BLaER1 treated with 17β-estradiol and CSF1 and Interleukin-3, amounts not matched to agents 10 nM and 100 nM (cell line): Measurements from ENCODE around the gene AMPD3.

Experiments used
- H3K27ac ChIP-seq, 11 experiments: shearing (Covaris generic); formaldehyde crosslinking; 2 replicates each; pipeline ENCODE4 v1.8.1; 2022
- H3K27me3 ChIP-seq, 11 experiments: shearing (Covaris generic); formaldehyde crosslinking; 2 replicates each; pipeline ENCODE4 v1.8.1; 2022
- H3K36me3 ChIP-seq, 11 experiments: shearing (Covaris generic); formaldehyde crosslinking; 2 replicates each; pipeline ENCODE4 v1.8.1; 2022
- H3K4me1 ChIP-seq, 10 experiments: shearing (Covaris generic); formaldehyde crosslinking; 2 replicates each; pipeline ENCODE4 v1.8.1; 2022
- H3K4me2 ChIP-seq, 11 experiments: shearing (Covaris generic); formaldehyde crosslinking; 2 replicates each; pipeline ENCODE4 v1.8.1; 2022
- H3K4me3 ChIP-seq, 10 experiments: shearing (Covaris generic); formaldehyde crosslinking; 2 replicates each; pipeline ENCODE4 v1.8.1; 2022
- H3K9ac ChIP-seq, 11 experiments: shearing (Covaris generic); formaldehyde crosslinking; 2 replicates each; pipeline ENCODE4 v1.8.1; 2022
- H3K9me3 ChIP-seq, 11 experiments: shearing (Covaris generic); formaldehyde crosslinking; replicated peaks in 1 of 11; 2 replicates each; pipeline ENCODE4 v1.8.1; 2022
- H4K20me1 ChIP-seq, 11 experiments: shearing (Covaris generic); formaldehyde crosslinking; 2 replicates each; pipeline ENCODE4 v1.8.1; 2022
- Cebpa-rat ChIP-seq, 11 experiments: shearing (Covaris generic); IDR thresholded peaks; 2 replicates each; pipeline ENCODE4 v1.8.1; 2022

Gene AMPD3

GRCh38 chr11:10478066-10478465, 23.0 kb downstream of the AMPD3 start:
- H4K20me1 ChIP-seq = peaks cover 0 to 100% (median 36%) of the 10 kb centered on the region in 11 experiments; a peak in 14 of 22 replicates
- no peak overlapping the region for H3K27ac ChIP-seq
- peaks cover 0 to 12% (median 0%) of the 10 kb centered on the region in 10 experiments; a peak in 3 of 20 replicates for H3K4me1 ChIP-seq
- no peak overlapping the region for H3K9ac ChIP-seq
- no peak overlapping the region for H3K4me3 ChIP-seq
- no peak for TF ChIP-seq Cebpa-rat (IDR thresholded peaks at IDR 0.05)
- no peaks in the 10 kb centered on the region for H3K9me3 ChIP-seq
- no peaks in the 10 kb centered on the region for H3K27me3 ChIP-seq
- H3K36me3 ChIP-seq = peaks cover 51 to 100% (median 96%) of the 10 kb centered on the region in 11 experiments
- H3K4me2 ChIP-seq = no peak overlapping the region

- TF ChIP-seq Cebpa-rat (IDR thresholded peaks at IDR 0.05) = no peak
- Histone ChIP-seq H3K27ac (no peak overlapping the region), H3K9me3 (no peaks in the 10 kb centered on the region), H3K36me3 (peaks cover 51 to 100% (median 96%) of the 10 kb centered on the region in 11 experiments), H3K4me3 (no peak overlapping the region), H3K4me2 (no peak overlapping the region), H3K9ac (no peak overlapping the region), H3K27me3 (no peaks in the 10 kb centered on the region), H3K4me1 (peaks cover 0 to 12% (median 0%) of the 10 kb centered on the region in 10 experiments; a peak in 3 of 20 replicates), H4K20me1 (peaks cover 0 to 100% (median 32%) of the 10 kb centered on the region in 11 experiments; a peak in 14 of 22 replicates)
Observed at GRCh38 chr11:10478574-10479550, 23.8 kb downstream of the AMPD3 start.

- TF ChIP-seq Cebpa-rat (IDR thresholded peaks at IDR 0.05) = no peak
- Histone ChIP-seq H4K20me1 (peaks cover 0 to 100% (median 25%) of the 10 kb centered on the region in 11 experiments; a peak in 13 of 22 replicates), H3K9ac (no peak overlapping the region), H3K4me3 (no peak overlapping the region), H3K4me2 (no peak overlapping the region), H3K9me3 (no peaks in the 10 kb centered on the region), H3K27me3 (no peaks in the 10 kb centered on the region), H3K4me1 (peaks cover 0 to 12% (median 0%) of the 10 kb centered on the region in 10 experiments; a peak in 3 of 20 replicates), H3K27ac (no peak overlapping the region), H3K36me3 (peaks cover 44 to 100% (median 96%) of the 10 kb centered on the region in 11 experiments)
Observed at GRCh38 chr11:10480026-10480425, 25.0 kb downstream of the AMPD3 start.

GRCh38 chr11:10480760-10481159, 25.7 kb downstream of the AMPD3 start:
- H3K36me3 ChIP-seq = peaks cover 44 to 100% (median 96%) of the 10 kb centered on the region in 11 experiments
- H3K4me2 ChIP-seq = no peak overlapping the region
- H3K9ac ChIP-seq = no peak overlapping the region
- no peaks in the 10 kb centered on the region for H3K9me3 ChIP-seq
- no peak overlapping the region for H3K4me3 ChIP-seq
- TF ChIP-seq Cebpa-rat (IDR thresholded peaks at IDR 0.05) = no peak
- peaks cover 0 to 100% (median 25%) of the 10 kb centered on the region in 11 experiments; a peak in 13 of 22 replicates for H4K20me1 ChIP-seq
- H3K4me1 ChIP-seq = peaks cover 0 to 12% (median 0%) of the 10 kb centered on the region in 10 experiments; a peak in 3 of 20 replicates
- no peak overlapping the region for H3K27ac ChIP-seq
- H3K27me3 ChIP-seq = no peaks in the 10 kb centered on the region

GRCh38 chr11:10481560-10482349, 26.7 kb downstream of the AMPD3 start:
- Histone ChIP-seq H3K4me1 (peaks cover 0 to 5% (median 0%) of the 10 kb centered on the region in 10 experiments; a peak in 3 of 20 replicates), H4K20me1 (peaks cover 0 to 100% (median 19%) of the 10 kb centered on the region in 11 experiments; a peak in 13 of 22 replicates), H3K36me3 (peaks cover 44 to 100% (median 96%) of the 10 kb centered on the region in 11 experiments), H3K9me3 (no peaks in the 10 kb centered on the region), H3K9ac (no peak overlapping the region), H3K4me2 (no peak overlapping the region), H3K27me3 (no peaks in the 10 kb centered on the region), H3K27ac (no peak overlapping the region), H3K4me3 (no peak overlapping the region)
- no peak for TF ChIP-seq Cebpa-rat (IDR thresholded peaks at IDR 0.05)

- Histone ChIP-seq H3K4me2 (no peak overlapping the region), H3K4me1 (no peaks in the 10 kb centered on the region), H4K20me1 (peaks cover 0 to 100% (median 12%) of the 10 kb centered on the region in 11 experiments; a peak in 12 of 22 replicates), H3K9me3 (no peaks in the 10 kb centered on the region), H3K27ac (no peak overlapping the region), H3K9ac (no peak overlapping the region), H3K4me3 (no peak overlapping the region), H3K36me3 (peaks cover 52 to 100% (median 96%) of the 10 kb centered on the region in 11 experiments), H3K27me3 (no peaks in the 10 kb centered on the region)
- TF ChIP-seq Cebpa-rat (IDR thresholded peaks at IDR 0.05) = no peak
Observed at GRCh38 chr11:10483174-10483573, 28.1 kb downstream of the AMPD3 start.

GRCh38 chr11:10483584-10483983, 28.5 kb downstream of the AMPD3 start:
- no peak overlapping the region for H3K4me2 ChIP-seq
- peaks cover 0 to 100% (median 12%) of the 10 kb centered on the region in 11 experiments; a peak in 12 of 22 replicates for H4K20me1 ChIP-seq
- no peak overlapping the region for H3K27ac ChIP-seq
- H3K4me1 ChIP-seq = no peaks in the 10 kb centered on the region
- TF ChIP-seq Cebpa-rat (IDR thresholded peaks at IDR 0.05) = no peak
- no peaks in the 10 kb centered on the region for H3K9me3 ChIP-seq
- peaks cover 51 to 100% (median 96%) of the 10 kb centered on the region in 11 experiments for H3K36me3 ChIP-seq
- H3K4me3 ChIP-seq = no peak overlapping the region
- H3K9ac ChIP-seq = no peak overlapping the region
- no peaks in the 10 kb centered on the region for H3K27me3 ChIP-seq

- no peak for TF ChIP-seq Cebpa-rat (IDR thresholded peaks at IDR 0.05)
- Histone ChIP-seq H3K27me3 (no peaks in the 10 kb centered on the region), H3K4me3 (no peak overlapping the region), H3K4me2 (no peak overlapping the region), H4K20me1 (peaks cover 0 to 100% (median 12%) of the 10 kb centered on the region in 11 experiments; a peak in 11 of 22 replicates), H3K36me3 (peaks cover 56 to 100% (median 98%) of the 10 kb centered on the region in 11 experiments), H3K4me1 (0 out of 20 replicates have a peak, but pooled peaks cover 0 to under 1% (median 0%) of the 10 kb centered on the region in 10 experiments), H3K9ac (no peak overlapping the region), H3K27ac (no peak overlapping the region), H3K9me3 (no peaks in the 10 kb centered on the region)
Observed at GRCh38 chr11:10484461-10485180, 29.6 kb downstream of the AMPD3 start.
